Left lung (tissue), 10 donors: ENCODE measurements around the gene JARID2. TPM values are rescaled to one million over a fixed set of nuclear protein-coding genes. Genes with fewer than 3 reads are reported as not detected.
A peak's percentile ranks its signal among the peaks of the same experiment; 100 is the strongest.

Experiments used
- ATAC-seq: fragments of 200-7000 bp; cut with Tn5 transposase; one replicate; pipeline ENCODE4 v1.9.1; 2020; ENCODE audit warnings: moderate library complexity
- DNase-seq, 4 donors: peaks; one replicate each; pipeline ENCODE4 v3.0.0-alpha.2; 2013 to 2020
- H3K27ac ChIP-seq, 2 donors: fragments of 200-600 bp; sonication (generic) in 1 of 2; one replicate each; pipeline versions ENCODE4 v1.5.0 to v1.8.0; 2020 to 2021
- H3K27me3 ChIP-seq, 2 donors: fragments of 200-600 bp; sonication (generic) in 1 of 2; one replicate each; pipeline versions ENCODE4 v1.5.0 to v1.8.0; 2020 to 2021
- H3K36me3 ChIP-seq, 2 donors: fragments of 200-600 bp; sonication (generic) in 1 of 2; one replicate each; pipeline versions ENCODE4 v1.5.0 to v1.8.0; 2020 to 2021
- H3K4me1 ChIP-seq, 2 donors: fragments of 200-600 bp; one replicate each; pipeline ENCODE4 v1.8.0; 2021
- H3K4me3 ChIP-seq, 2 donors: fragments of 200-600 bp; sonication (generic) in 1 of 2; one replicate each; pipeline versions ENCODE4 v1.5.0 to v1.8.0; 2020 to 2021; ENCODE audit warnings: mild to moderate bottlenecking in 1 of 2
- H3K9me3 ChIP-seq, 2 donors: fragments of 200-600 bp; sonication (generic) in 1 of 2; one replicate each; pipeline versions ENCODE4 v1.5.0 to v1.8.0; 2020 to 2021
- CTCF ChIP-seq, 2 donors: fragments of 200-600 bp; sonication (generic) in 1 of 2; IDR thresholded peaks; one replicate each; pipeline versions ENCODE4 v1.5.0 to v1.8.0; 2021; ENCODE audit warnings: antibody characterized with exemption in 2 of 2
- intact Hi-C, 2 donors: fragments of 100-400 bp; cut with DNase I; formaldehyde crosslinking; loops; one replicate each; pipeline versions ENCODE4 v1.11.2 to v1.14.2; 2022
- polyA plus RNA-seq, 6 donors: library from polyadenylated mRNA; unstranded; fragments of 120-200 nt; gene quantifications; one replicate each; pipeline ENCODE4 v1.2.1, GENCODE V29; 2013; ENCODE audit not compliant: insufficient read length in 6 of 6
- total RNA-seq, 2 donors: library from RNA; stranded (reverse); fragmentation: NEBNext Ultra II Directional; extraction: Animal tissue kit (Norgen Biotek cat#: 25700); gene quantifications; one replicate each; pipeline ENCODE4 v1.2.1, GENCODE V29; 2021
- donor health status: DM: no; HTN: yes; CAD: no.
- donor health status: DM: no; HTN: no; CAD: no.

Gene JARID2
- total and polyA plus RNA-seq, 8 donors = 10.2 to 19.4 (median 17.8) TPM

GRCh38 chr6:15553031-15553430, 307.2 kb downstream of the JARID2 start:
- no peak for TF ChIP-seq CTCF (IDR thresholded peaks at IDR 0.05)
- no peaks in the 10 kb centered on the region for H3K36me3 ChIP-seq
- DNase-seq = no peak
- H3K4me1 ChIP-seq = peaks cover 0 to 37% of the 10 kb centered on the region in 2 donors
- intact Hi-C loops = no loop called here
- ATAC-seq = no peak
- H3K27ac ChIP-seq = no peak overlapping the region
- H3K27me3 ChIP-seq = no peaks in the 10 kb centered on the region
- no peak overlapping the region for H3K4me3 ChIP-seq
- no peaks in the 10 kb centered on the region for H3K9me3 ChIP-seq

GRCh38 chr6:15553736-15554294, 307.9 kb downstream of the JARID2 start:
- ATAC-seq = peak; percentile 30
- no peak for DNase-seq
- no peaks in the 10 kb centered on the region for H3K9me3 ChIP-seq
- H3K36me3 ChIP-seq = no peaks in the 10 kb centered on the region
- peaks cover 0 to 37% of the 10 kb centered on the region in 2 donors for H3K4me1 ChIP-seq
- intact Hi-C loops = no loop called here
- no peaks in the 10 kb centered on the region for H3K27me3 ChIP-seq
- no peak for TF ChIP-seq CTCF (IDR thresholded peaks at IDR 0.05)
- no peak overlapping the region for H3K4me3 ChIP-seq
- no peak overlapping the region for H3K27ac ChIP-seq

- Histone ChIP-seq H3K4me1 (peaks cover 0 to 37% of the 10 kb centered on the region in 2 donors), H3K9me3 (no peaks in the 10 kb centered on the region), H3K36me3 (no peaks in the 10 kb centered on the region), H3K4me3 (no peak overlapping the region), H3K27me3 (no peaks in the 10 kb centered on the region), H3K27ac (no peak overlapping the region)
- intact Hi-C loops = no loop called here
- no peak for TF ChIP-seq CTCF (IDR thresholded peaks at IDR 0.05)
- DNase-seq (no peak), ATAC-seq (no peak)
Measured at GRCh38 chr6:15554728-15555100, 308.8 kb downstream of the JARID2 start.

GRCh38 chr6:15555101-15556038, 309.5 kb downstream of the JARID2 start:
- ATAC-seq (no peak), DNase-seq (no peak)
- no peak for TF ChIP-seq CTCF (IDR thresholded peaks at IDR 0.05)

GRCh38 chr6:15556711-15557110, 310.8 kb downstream of the JARID2 start:
- Histone ChIP-seq H3K27ac (no peak overlapping the region), H3K4me3 (no peak overlapping the region), H3K4me1 (peaks cover 0 to 21% of the 10 kb centered on the region in 2 donors), H3K9me3 (no peaks in the 10 kb centered on the region), H3K36me3 (no peaks in the 10 kb centered on the region), H3K27me3 (no peaks in the 10 kb centered on the region)
- no peak for ATAC-seq
- intact Hi-C loops = no loop called here
- DNase-seq = no peak
- no peak for TF ChIP-seq CTCF (IDR thresholded peaks at IDR 0.05)

More at GRCh38 chr6:15555101-15556038, 309.5 kb downstream of the JARID2 start:
- peaks cover 0 to 34% of the 10 kb centered on the region in 2 donors for H3K4me1 ChIP-seq
- no peaks in the 10 kb centered on the region for H3K36me3 ChIP-seq
- H3K27ac ChIP-seq = peak overlapping the region in 1 of 2 donors; percentile 23
- no peak overlapping the region for H3K4me3 ChIP-seq
- no peaks in the 10 kb centered on the region for H3K9me3 ChIP-seq
- no peaks in the 10 kb centered on the region for H3K27me3 ChIP-seq
- intact Hi-C loops = no loop called here
